CD14-positive monocyte (primary cell): ENCODE data around the gene PDE9A. TPM values are rescaled to one million over a fixed set of nuclear protein-coding genes. Genes with fewer than 3 reads are reported as not detected.

Source experiments
- DNase-seq, 3 donors: peaks; one replicate each; pipeline ENCODE4 v3.0.0-alpha.2; 2011 to 2022
- H2AFZ ChIP-seq: 2 replicates; pipeline ENCODE4 v1.6.0; 2012; ENCODE audit warnings: mild to moderate bottlenecking, low read depth, low read length, inconsistent platforms; ENCODE audit not compliant: insufficient read depth, poor library complexity, severe bottlenecking
- H3K27ac ChIP-seq, 2 donors: 1 replicate in 1 of 2; 2 replicates in 1 of 2; pipeline ENCODE4 v1.5.1; 2012 to 2013; ENCODE audit warnings: low read length in 2 of 2, control low read depth in 1 of 2, inconsistent platforms in 1 of 2, low read depth in 1 of 2, mild to moderate bottlenecking in 1 of 2
- H3K27me3 ChIP-seq, 2 donors: one replicate each; pipeline versions ENCODE4 v1.6.0 to v1.6.1; 2011 to 2013; ENCODE audit warnings: low read length in 2 of 2; ENCODE audit not compliant: control insufficient read depth in 2 of 2, insufficient read depth in 2 of 2
- H3K36me3 ChIP-seq, 2 donors: replicated peaks in 1 of 2; 1 replicate in 1 of 2; 2 replicates in 1 of 2; pipeline versions ENCODE4 v1.5.1 to v1.6.1; 2012 to 2013; ENCODE audit warnings: low read length in 2 of 2, control low read depth in 1 of 2, inconsistent platforms in 1 of 2, mild to moderate bottlenecking in 1 of 2; ENCODE audit not compliant: insufficient read depth in 2 of 2, control insufficient read depth in 1 of 2
- H3K4me1 ChIP-seq, 2 donors: 1 replicate in 1 of 2; 2 replicates in 1 of 2; pipeline versions ENCODE4 v1.5.1 to v1.6.1; 2012 to 2013; ENCODE audit warnings: low read length in 2 of 2, control low read depth in 1 of 2, inconsistent platforms in 1 of 2, mild to moderate bottlenecking in 1 of 2, moderate library complexity in 1 of 2; ENCODE audit not compliant: insufficient read depth in 2 of 2, control insufficient read depth in 1 of 2
- H3K4me2 ChIP-seq: replicated peaks from 2 replicates; pipeline ENCODE3; 2012; ENCODE audit warnings: low read length, moderate library complexity, mild to moderate bottlenecking; ENCODE audit not compliant: poor library complexity, severe bottlenecking; ENCODE audit errors: extremely low read depth
- H3K4me3 ChIP-seq, 3 experiments: fragments of 200-600 bp in 1 of 3; sonication (generic) in 1 of 3; replicated peaks in 1 of 3; 1 replicate in 2 of 3; 2 replicates in 1 of 3; pipeline ENCODE4 v1.5.1; 2011 to 2013; ENCODE audit warnings: low read length in 3 of 3, mild to moderate bottlenecking in 3 of 3, control low read depth in 2 of 3, low read depth in 2 of 3, inconsistent platforms in 1 of 3, moderate library complexity in 1 of 3
- H3K79me2 ChIP-seq: 2 replicates; pipeline ENCODE4 v1.6.0; 2012; ENCODE audit warnings: mild to moderate bottlenecking, control low read depth, inconsistent platforms, low read length, moderate library complexity; ENCODE audit not compliant: insufficient read depth
- H3K9ac ChIP-seq: 2 replicates; pipeline ENCODE4 v1.6.0; 2017; ENCODE audit warnings: low read length, mild to moderate bottlenecking; ENCODE audit not compliant: insufficient read depth, poor library complexity, severe bottlenecking
- H3K9me3 ChIP-seq, 2 donors: replicated peaks in 1 of 2; 1 replicate in 1 of 2; 2 replicates in 1 of 2; pipeline versions ENCODE4 v1.5.1 to v1.6.1; 2012 to 2013; ENCODE audit warnings: low read length in 2 of 2, control low read depth in 1 of 2; ENCODE audit not compliant: control insufficient read depth in 1 of 2, insufficient read depth in 1 of 2
- H4K20me1 ChIP-seq: 2 replicates; pipeline ENCODE4 v1.6.0; 2012; ENCODE audit warnings: mild to moderate bottlenecking, low read length, control low read depth, moderate library complexity; ENCODE audit not compliant: insufficient read depth
- H3K27ac Mint-ChIP-seq, 7 donors: one replicate each; pipeline ENCODE4 v1.8.0; 2020; ENCODE audit warnings: mild to moderate bottlenecking in 7 of 7, mixed read lengths in 7 of 7, moderate library complexity in 6 of 7, inconsistent platforms in 2 of 7
- H3K27me3 Mint-ChIP-seq, 3 donors: one replicate each; pipeline ENCODE4 v1.8.0; 2021 to 2022; ENCODE audit warnings: low read depth in 3 of 3, mild to moderate bottlenecking in 3 of 3, mixed read lengths in 3 of 3, moderate library complexity in 3 of 3, inconsistent platforms in 1 of 3
- H3K36me3 Mint-ChIP-seq, 2 donors: one replicate each; pipeline ENCODE4 v1.8.0; 2020; ENCODE audit warnings: mixed read lengths in 2 of 2, inconsistent platforms in 1 of 2, mild to moderate bottlenecking in 1 of 2
- H3K4me1 Mint-ChIP-seq: one replicate; pipeline ENCODE4 v1.8.0; 2020; ENCODE audit warnings: mild to moderate bottlenecking, mixed read lengths
- H3K4me3 Mint-ChIP-seq, 2 donors: one replicate each; pipeline ENCODE4 v1.8.0; 2020; ENCODE audit warnings: mild to moderate bottlenecking in 2 of 2, mixed read lengths in 2 of 2, moderate library complexity in 1 of 2
- H3K9me3 Mint-ChIP-seq, 7 donors: one replicate each; pipeline ENCODE4 v1.8.0; 2020 to 2022; ENCODE audit warnings: mixed read lengths in 7 of 7, mild to moderate bottlenecking in 6 of 7, moderate library complexity in 6 of 7, inconsistent platforms in 2 of 7
- CTCF ChIP-seq: fragments of 200-600 bp; IDR thresholded peaks from one replicate; pipeline ENCODE4 v1.8.0; 2022; ENCODE audit warnings: antibody characterized with exemption, mild to moderate bottlenecking
- WGBS: methylation state at CpG from one replicate; pipeline ENCODE4 v1.1.5; 2013; ENCODE audit warnings: missing lambda C conversion rate; ENCODE audit not compliant: insufficient coverage; 5-methylcytosine and 5-hydroxymethylcytosine counted together
- intact Hi-C, 2 donors: fragments of 100-400 bp; cut with micrococcal nuclease; formaldehyde crosslinking; loops; one replicate each; pipeline versions ENCODE4 v1.15.0 to v1.15.1; 2023
- polyA plus RNA-seq, 3 donors: library from polyadenylated mRNA; depleted of rRNA in 1 of 3; unstranded in 2 of 3; stranded (reverse) in 1 of 3; fragments of 300-500 nt in 2 of 3; fragments of >200 nt in 1 of 3; fragmentation: Illumina TruSeq in 2 of 3; gene quantifications; 1 replicate in 2 of 3; 2 replicates in 1 of 3; pipeline ENCODE4 v1.2.3, GENCODE V29; 2012 to 2021

PDE9A gene
- polyA plus RNA-seq, 3 donors = 0.05 to 0.52 TPM; not detected in 1

- H3K9me3 Mint-ChIP-seq = no peaks in the 10 kb centered on the region
- Histone ChIP-seq H3K4me2 (no peak overlapping the region), H3K79me2 (no peaks in the 10 kb centered on the region), H3K27me3 (no peaks in the 10 kb centered on the region), H3K4me3 (no peak overlapping the region), H3K36me3 (no peaks in the 10 kb centered on the region), H3K9ac (no peak overlapping the region), H3K9me3 (no peaks in the 10 kb centered on the region), H3K27ac (no peak overlapping the region), H4K20me1 (no peaks in the 10 kb centered on the region), H3K4me1 (no peaks in the 10 kb centered on the region), H2AFZ (no peak overlapping the region)
- H3K27me3 Mint-ChIP-seq = no peaks in the 10 kb centered on the region
- no peak for TF ChIP-seq CTCF
- no peaks in the 10 kb centered on the region for H3K36me3 Mint-ChIP-seq
- no peak overlapping the region for H3K4me3 Mint-ChIP-seq
- intact Hi-C loops = no loop called here
- 93% methylated on average over 15 of the region's 19 CpGs for WGBS
- DNase-seq = no peak
- no peak overlapping the region for H3K27ac Mint-ChIP-seq
- H3K4me1 Mint-ChIP-seq = no peaks in the 10 kb centered on the region
Measured at GRCh38 chr21:42691901-42692559, 38.6 kb downstream of the PDE9A start.

GRCh38 chr21:42692688-42693087 is 39.3 kb downstream of the PDE9A start:
- Histone ChIP-seq H3K27ac (no peak overlapping the region), H3K79me2 (no peaks in the 10 kb centered on the region), H3K4me1 (no peaks in the 10 kb centered on the region), H3K4me2 (no peak overlapping the region), H3K4me3 (no peak overlapping the region), H2AFZ (no peak overlapping the region), H3K9ac (no peak overlapping the region), H3K9me3 (no peaks in the 10 kb centered on the region), H4K20me1 (no peaks in the 10 kb centered on the region), H3K27me3 (no peaks in the 10 kb centered on the region), H3K36me3 (no peaks in the 10 kb centered on the region)
- WGBS = 93% methylated on average over 22 of the region's 24 CpGs
- Mint-ChIP-seq H3K36me3 (no peaks in the 10 kb centered on the region), H3K9me3 (no peaks in the 10 kb centered on the region), H3K4me3 (no peak overlapping the region), H3K27me3 (no peaks in the 10 kb centered on the region), H3K27ac (no peak overlapping the region), H3K4me1 (no peaks in the 10 kb centered on the region)
- no peak for TF ChIP-seq CTCF
- intact Hi-C loops = no loop called here
- DNase-seq = no peak
